WTC11 (cell line): ENCODE measurements around the gene CLDN7. TPM values are rescaled to one million over a fixed set of nuclear protein-coding genes. Genes with fewer than 3 reads are reported as not detected.
A peak's percentile ranks its signal among the peaks of the same experiment; 100 is the strongest.

Source experiments
- ATF6 ChIP-seq: sonication (generic); formaldehyde crosslinking; IDR thresholded peaks from 2 replicates; pipeline ENCODE4 v1.8.1; 2023; ENCODE audit warnings: mild to moderate bottlenecking, missing genetic modification reagents
- ELF4 ChIP-seq: sonication (generic); formaldehyde crosslinking; IDR thresholded peaks from 2 replicates; pipeline ENCODE4 v1.8.1; 2022; ENCODE audit warnings: low read depth, mild to moderate bottlenecking, moderate library complexity, missing genetic modification reagents
- GABPB1 ChIP-seq: sonication (generic); formaldehyde crosslinking; IDR thresholded peaks from 2 replicates; pipeline ENCODE4 v1.8.1; 2023; ENCODE audit warnings: mild to moderate bottlenecking, missing genetic modification reagents
- HMGXB4 ChIP-seq: sonication (generic); formaldehyde crosslinking; IDR thresholded peaks from 2 replicates; pipeline ENCODE4 v1.8.1; 2023; ENCODE audit warnings: mild to moderate bottlenecking, moderate library complexity, missing genetic modification reagents
- JUN ChIP-seq: sonication (generic); formaldehyde crosslinking; IDR thresholded peaks from 2 replicates; pipeline ENCODE4 v1.8.0; 2023; ENCODE audit warnings: mild to moderate bottlenecking, missing genetic modification reagents
- MAX ChIP-seq: sonication (generic); formaldehyde crosslinking; IDR thresholded peaks from 2 replicates; pipeline ENCODE4 v1.8.0; 2022; ENCODE audit warnings: mild to moderate bottlenecking, missing genetic modification reagents
- NR3C1 ChIP-seq: sonication (generic); formaldehyde crosslinking; conservative IDR thresholded peaks from 2 replicates; pipeline ENCODE4 v1.8.1; 2023; ENCODE audit warnings: low read depth, mild to moderate bottlenecking, missing genetic modification reagents
- TEAD1 ChIP-seq: sonication (generic); formaldehyde crosslinking; IDR thresholded peaks from 2 replicates; pipeline ENCODE4 v1.8.0; 2022; ENCODE audit warnings: mild to moderate bottlenecking, missing genetic modification reagents
- ZNF263 ChIP-seq: sonication (generic); formaldehyde crosslinking; IDR thresholded peaks from 2 replicates; pipeline ENCODE4 v1.8.1; 2022; ENCODE audit warnings: low read depth, mild to moderate bottlenecking, moderate library complexity, missing genetic modification reagents
- total RNA-seq: library from RNA; stranded (reverse); gene quantifications from 3 replicates; pipeline ENCODE4 v1.2.3, GENCODE V29; 2021
- TF ChIP-seq, protein P1 (sequence below): sonication (generic); formaldehyde crosslinking; IDR thresholded peaks from 2 replicates; pipeline ENCODE4 v1.8.0; 2022; ENCODE audit warnings: mild to moderate bottlenecking, missing genetic modification reagents
- TF ChIP-seq, protein P2 (sequence below): fragments of 250-450 bp; sonication (Bioruptor Pico); IDR thresholded peaks from 2 replicates; pipeline ENCODE4 v1.8.0; 2021; ENCODE audit warnings: mild to moderate bottlenecking
- TF ChIP-seq, protein P3 (sequence below): sonication (generic); formaldehyde crosslinking; IDR thresholded peaks from 2 replicates; pipeline ENCODE4 v1.8.0; 2023; ENCODE audit warnings: missing genetic modification reagents, mild to moderate bottlenecking, borderline replicate concordance
- TF ChIP-seq, protein P4 (sequence below): sonication (generic); formaldehyde crosslinking; IDR thresholded peaks from 2 replicates; pipeline ENCODE4 v1.8.1; 2023; ENCODE audit warnings: mild to moderate bottlenecking, missing genetic modification reagents

The CLDN7 gene
- total RNA-seq, 1 experiment from 2014 or later: 136 TPM

DNA sequence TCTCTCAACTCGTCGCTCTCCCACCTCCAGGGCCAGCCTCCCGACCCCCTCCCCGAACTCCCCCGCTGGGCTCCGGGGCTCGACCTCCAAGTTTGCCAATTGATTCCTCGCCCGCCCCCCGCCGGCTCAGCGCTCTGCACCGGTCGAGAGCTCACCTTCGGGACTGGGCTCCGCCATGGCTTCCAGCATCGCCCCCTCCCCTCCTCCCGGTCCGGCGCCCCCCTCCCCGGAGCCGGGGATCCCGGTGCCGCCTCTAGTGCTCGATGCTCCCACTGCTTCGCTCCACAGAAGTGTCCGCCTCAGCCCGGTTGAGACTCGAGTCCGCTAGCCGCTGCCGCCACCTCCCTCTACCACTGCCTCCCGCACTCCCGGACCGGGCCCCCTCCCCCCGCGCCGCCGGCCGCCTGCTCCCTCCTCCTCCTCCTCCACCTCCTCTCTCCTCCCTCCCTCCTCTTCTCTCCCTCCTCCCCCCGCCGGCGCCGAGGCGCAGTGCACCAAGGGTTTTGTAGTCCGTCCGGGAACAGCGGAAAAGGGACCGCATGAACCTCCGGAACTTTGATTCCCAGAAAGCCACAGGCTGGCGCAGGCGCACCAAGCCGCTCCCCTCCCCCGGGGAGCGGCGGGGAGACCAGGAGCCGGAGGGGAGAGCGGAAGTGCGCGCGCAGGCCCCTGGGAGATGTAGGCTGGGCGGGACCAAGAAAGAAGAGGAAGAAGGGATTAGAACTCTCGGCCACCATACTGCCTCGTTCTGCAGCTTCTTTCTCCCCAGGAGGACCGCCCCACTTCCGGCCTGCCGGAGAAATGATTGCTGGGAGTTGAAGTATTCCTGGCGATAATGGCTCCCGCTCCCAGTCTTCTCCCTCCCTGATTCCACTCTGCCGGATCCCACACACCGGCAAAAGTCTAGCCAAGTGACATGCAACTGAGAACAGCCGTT, 22.9 kb downstream of the CLDN7 start, which contains the start of gene PHF23 (continued):
- TF ChIP-seq HMGXB4 (CRISPR knock-in tag) (peak; percentile 42; the same call in 1 of the 2 replicates), ZNF263 (CRISPR knock-in tag) (peak; percentile 100), ELF4 (peak; percentile 96; the same call in 1 of the 2 replicates), NR3C1 (CRISPR knock-in tag) (no peak), GABPB1 (CRISPR knock-in tag) (peak; percentile 71), TEAD1 (0 out of 2 replicates have a peak, but pooled peaks have one; percentile 43), ATF6 (CRISPR knock-in tag) (no peak), JUN (CRISPR knock-in tag) (peak; percentile 60; the same call in 1 of the 2 replicates), MAX (CRISPR knock-in tag) (peak; percentile 47; the same call in 1 of the 2 replicates)
- TF ChIP-seq, protein P1, sequence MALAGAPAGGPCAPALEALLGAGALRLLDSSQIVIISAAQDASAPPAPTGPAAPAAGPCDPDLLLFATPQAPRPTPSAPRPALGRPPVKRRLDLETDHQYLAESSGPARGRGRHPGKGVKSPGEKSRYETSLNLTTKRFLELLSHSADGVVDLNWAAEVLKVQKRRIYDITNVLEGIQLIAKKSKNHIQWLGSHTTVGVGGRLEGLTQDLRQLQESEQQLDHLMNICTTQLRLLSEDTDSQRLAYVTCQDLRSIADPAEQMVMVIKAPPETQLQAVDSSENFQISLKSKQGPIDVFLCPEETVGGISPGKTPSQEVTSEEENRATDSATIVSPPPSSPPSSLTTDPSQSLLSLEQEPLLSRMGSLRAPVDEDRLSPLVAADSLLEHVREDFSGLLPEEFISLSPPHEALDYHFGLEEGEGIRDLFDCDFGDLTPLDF (CRISPR knock-in tag): no peak
- TF ChIP-seq, protein P2, sequence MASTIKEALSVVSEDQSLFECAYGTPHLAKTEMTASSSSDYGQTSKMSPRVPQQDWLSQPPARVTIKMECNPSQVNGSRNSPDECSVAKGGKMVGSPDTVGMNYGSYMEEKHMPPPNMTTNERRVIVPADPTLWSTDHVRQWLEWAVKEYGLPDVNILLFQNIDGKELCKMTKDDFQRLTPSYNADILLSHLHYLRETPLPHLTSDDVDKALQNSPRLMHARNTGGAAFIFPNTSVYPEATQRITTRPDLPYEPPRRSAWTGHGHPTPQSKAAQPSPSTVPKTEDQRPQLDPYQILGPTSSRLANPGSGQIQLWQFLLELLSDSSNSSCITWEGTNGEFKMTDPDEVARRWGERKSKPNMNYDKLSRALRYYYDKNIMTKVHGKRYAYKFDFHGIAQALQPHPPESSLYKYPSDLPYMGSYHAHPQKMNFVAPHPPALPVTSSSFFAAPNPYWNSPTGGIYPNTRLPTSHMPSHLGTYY: no peak
- TF ChIP-seq, protein P3, sequence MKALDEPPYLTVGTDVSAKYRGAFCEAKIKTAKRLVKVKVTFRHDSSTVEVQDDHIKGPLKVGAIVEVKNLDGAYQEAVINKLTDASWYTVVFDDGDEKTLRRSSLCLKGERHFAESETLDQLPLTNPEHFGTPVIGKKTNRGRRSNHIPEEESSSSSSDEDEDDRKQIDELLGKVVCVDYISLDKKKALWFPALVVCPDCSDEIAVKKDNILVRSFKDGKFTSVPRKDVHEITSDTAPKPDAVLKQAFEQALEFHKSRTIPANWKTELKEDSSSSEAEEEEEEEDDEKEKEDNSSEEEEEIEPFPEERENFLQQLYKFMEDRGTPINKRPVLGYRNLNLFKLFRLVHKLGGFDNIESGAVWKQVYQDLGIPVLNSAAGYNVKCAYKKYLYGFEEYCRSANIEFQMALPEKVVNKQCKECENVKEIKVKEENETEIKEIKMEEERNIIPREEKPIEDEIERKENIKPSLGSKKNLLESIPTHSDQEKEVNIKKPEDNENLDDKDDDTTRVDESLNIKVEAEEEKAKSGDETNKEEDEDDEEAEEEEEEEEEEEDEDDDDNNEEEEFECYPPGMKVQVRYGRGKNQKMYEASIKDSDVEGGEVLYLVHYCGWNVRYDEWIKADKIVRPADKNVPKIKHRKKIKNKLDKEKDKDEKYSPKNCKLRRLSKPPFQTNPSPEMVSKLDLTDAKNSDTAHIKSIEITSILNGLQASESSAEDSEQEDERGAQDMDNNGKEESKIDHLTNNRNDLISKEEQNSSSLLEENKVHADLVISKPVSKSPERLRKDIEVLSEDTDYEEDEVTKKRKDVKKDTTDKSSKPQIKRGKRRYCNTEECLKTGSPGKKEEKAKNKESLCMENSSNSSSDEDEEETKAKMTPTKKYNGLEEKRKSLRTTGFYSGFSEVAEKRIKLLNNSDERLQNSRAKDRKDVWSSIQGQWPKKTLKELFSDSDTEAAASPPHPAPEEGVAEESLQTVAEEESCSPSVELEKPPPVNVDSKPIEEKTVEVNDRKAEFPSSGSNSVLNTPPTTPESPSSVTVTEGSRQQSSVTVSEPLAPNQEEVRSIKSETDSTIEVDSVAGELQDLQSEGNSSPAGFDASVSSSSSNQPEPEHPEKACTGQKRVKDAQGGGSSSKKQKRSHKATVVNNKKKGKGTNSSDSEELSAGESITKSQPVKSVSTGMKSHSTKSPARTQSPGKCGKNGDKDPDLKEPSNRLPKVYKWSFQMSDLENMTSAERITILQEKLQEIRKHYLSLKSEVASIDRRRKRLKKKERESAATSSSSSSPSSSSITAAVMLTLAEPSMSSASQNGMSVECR: peak; percentile 23; the same call in 1 of the 2 replicates
- TF ChIP-seq, protein P4, sequence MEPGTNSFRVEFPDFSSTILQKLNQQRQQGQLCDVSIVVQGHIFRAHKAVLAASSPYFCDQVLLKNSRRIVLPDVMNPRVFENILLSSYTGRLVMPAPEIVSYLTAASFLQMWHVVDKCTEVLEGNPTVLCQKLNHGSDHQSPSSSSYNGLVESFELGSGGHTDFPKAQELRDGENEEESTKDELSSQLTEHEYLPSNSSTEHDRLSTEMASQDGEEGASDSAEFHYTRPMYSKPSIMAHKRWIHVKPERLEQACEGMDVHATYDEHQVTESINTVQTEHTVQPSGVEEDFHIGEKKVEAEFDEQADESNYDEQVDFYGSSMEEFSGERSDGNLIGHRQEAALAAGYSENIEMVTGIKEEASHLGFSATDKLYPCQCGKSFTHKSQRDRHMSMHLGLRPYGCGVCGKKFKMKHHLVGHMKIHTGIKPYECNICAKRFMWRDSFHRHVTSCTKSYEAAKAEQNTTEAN (CRISPR knock-in tag): 0 out of 2 replicates have a peak, but pooled peaks have one; percentile 54
